HG02884 (cell line): Measurements from ENCODE around the gene COMTD1.

ENCODE experiments used
- ATAC-seq: cut with Tn5 transposase; IDR thresholded peaks from one replicate; pipeline ENCODE4 v1.9.1; 2021; ENCODE audit warnings: mild to moderate bottlenecking, moderate library complexity; ENCODE audit not compliant: unreplicated experiment

The COMTD1 gene

GRCh38 chr10:75245354-75246250 lies 9.8 kb upstream of the COMTD1 start:
- no peak for ATAC-seq

GRCh38 chr10:75244487-75245353 lies 9.0 kb upstream of the COMTD1 start:
- ATAC-seq: no peak

DNA sequence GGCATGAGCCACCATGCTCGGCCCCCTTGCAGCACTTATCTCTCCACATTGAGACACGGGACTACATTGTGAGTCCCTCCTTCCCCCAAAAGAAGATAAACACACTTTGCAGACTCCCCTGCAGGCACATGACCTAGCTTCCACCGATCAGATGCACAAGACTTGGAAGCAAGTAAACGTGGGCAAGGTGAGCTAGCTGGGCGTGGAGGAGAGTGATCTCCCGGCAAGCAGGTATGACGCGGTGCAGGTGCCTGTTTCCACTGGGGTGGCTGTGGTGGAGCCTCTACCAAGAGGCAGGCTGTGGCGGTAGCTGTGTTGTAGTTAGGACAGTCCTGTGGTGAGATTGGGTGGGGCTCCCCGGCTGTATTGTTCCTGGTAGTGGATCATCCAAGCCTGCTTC lies 7.7 kb upstream of the COMTD1 start:
- no peak for ATAC-seq

GRCh38 chr10:75240329-75241076 lies 4.7 kb upstream of the COMTD1 start:
- ATAC-seq: no peak

DNA sequence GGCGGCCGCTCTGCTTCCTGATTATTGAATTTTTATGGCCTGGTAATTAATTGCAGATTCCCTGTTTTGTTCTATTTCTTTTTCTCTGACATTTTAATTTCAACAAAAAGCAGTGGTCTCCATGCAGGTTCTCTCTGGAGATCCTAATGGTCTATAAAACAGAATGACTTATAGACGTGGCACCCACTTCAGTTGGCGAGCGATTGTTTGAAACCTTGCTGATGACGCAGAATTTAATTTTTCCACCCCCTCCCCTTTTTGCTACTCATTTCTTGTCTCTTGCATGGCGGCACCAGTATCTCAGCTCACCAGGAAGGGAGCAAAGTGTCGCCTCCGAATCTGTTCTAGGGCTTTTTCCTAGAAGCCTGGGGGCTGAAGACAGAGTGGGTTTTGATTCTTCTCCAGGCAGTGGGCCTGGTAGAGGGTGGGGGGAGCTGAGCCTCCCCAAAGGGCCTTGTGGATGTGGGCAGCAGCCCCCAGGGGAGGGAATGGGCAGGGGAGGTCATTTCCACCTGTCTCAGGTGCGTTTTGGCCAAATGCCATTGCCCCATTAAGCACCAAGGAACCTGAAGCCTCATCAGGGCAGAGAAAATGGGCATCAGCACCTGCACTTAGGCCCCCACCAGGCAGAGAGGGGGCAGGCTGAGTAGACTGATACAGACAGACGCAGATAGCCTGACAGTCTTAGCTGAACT lies 3.5 kb upstream of the COMTD1 start:
- ATAC-seq: no peak

- no peak for ATAC-seq
These were observed 2.7 kb upstream of the COMTD1 start for GRCh38 chr10:75238182-75239095.

GRCh38 chr10:75236178-75236825 lies 545 bp upstream of the COMTD1 start:
- ATAC-seq: no peak

DNA sequence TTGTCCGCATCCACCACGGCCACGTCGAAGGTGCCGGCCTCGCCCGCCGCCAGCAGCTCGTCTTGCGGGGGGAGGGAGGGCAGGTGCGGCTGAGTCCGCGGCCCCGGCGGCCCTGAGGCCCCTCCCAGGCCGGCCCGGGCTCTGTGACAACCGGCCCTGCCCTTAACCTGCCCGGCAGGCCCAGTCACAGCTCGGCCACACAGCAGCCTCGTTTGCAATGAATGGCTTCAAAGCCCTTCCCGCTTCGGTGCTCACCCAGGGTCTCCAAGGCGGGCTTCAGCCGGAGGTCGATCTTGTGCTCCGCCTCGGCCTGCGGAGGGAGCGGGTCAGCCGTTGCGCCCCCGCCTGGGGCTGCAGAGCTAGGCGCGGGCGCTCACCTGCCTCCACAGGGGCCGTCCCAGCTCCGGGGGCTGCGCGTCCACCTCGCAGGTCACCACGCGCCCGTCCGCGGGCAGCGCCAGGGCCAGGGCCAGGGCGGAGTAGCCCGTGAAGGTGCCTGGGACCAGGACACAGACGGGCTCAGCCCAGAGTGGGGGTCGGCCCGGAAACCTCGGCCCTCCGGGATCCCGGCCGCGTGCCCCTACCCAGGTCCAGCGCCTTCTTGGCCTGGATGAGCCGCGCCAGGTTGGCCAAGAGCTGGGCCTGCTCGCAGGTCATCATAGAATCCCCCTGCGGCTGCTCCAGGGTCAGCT lies 928 bp downstream of the COMTD1 start:
- ATAC-seq: peak; percentile 4

DNA sequence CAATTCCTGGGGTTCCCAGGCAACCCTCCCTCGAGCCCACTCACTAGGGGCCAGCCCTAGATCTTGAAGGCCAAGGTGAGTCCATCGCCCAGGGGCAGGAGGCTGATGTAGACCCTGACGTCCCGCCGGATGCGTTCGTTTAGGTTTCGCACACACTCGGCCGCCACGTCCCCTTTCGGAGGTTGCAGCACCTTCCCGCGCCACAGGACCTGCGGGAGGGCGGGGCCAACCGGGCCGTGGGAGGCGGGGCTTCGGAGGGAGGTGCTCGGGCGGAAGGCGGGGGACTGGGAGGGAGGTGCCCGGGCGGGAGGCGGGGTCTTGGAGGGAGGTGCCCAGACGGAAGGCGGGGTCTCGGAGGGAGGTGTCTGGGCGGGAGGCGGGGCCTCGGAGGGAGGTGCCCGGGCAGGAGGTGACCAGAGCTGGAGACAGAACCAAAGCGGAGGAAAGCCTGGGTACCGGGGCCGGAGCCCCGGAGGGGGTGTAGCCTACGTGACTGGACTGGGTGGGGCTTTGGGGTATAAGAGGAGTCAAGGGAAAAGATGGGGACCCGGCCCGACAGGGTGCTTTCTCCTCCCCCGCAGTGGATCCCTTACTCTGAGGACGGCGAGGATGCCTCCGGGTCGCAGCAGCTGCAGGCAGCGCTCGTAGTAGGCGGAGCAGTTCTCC lies 1.6 kb downstream of the COMTD1 start:
- ATAC-seq: peak; percentile 37

DNA sequence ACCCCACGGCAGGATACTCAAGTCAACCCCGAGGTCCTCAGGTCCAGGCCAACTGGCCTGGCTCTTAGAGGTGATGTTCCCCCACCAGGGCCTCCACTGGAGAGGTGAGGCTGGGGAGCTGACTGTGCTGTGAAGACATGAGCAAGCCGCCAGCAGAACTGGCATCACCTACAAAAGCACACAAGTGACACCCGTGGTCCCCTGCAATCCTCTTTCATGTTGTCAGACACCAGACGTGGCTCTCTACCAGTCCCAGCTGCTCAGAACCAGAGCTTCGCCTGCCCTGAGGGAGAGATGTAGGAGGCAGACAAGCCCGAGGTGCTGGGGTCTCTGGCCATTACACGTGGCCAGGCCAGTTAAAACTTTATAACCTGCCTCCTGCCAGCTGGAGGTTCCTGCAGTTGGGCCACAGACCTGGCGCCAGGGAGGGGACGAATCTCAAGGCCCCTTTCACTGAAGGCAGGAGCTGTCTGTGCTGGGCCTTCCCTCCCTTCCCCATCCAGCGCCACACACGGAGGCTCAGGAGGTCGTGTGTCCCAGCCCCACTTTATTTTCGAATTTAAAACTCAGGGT lies 2.2 kb downstream of the COMTD1 start:
- no peak for ATAC-seq

- ATAC-seq: no peak
These were observed 3.8 kb downstream of the COMTD1 start for GRCh38 chr10:75231672-75232581.

DNA sequence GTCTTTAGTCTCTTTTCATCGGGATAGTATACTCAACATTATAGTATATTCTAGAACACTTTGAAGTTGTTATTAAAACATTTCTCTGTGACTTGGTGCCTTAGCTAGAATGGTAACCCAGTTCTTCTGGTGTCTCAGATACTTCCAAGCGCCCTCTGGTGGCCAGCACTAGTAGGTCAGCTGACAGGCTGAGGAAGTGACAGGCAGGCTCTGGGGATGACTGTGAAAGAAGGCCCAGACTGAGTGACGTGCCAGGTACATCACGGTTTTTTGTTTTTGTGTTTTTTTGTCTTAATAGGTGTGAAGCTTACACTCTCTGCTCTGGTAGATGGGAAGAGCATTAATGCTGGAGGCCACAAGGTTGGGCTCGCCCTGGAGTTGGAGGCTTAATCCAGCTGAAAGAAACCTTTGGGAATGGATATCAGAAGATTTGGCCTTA lies 5.1 kb downstream of the COMTD1 start:
- peak; percentile 40 for ATAC-seq

DNA sequence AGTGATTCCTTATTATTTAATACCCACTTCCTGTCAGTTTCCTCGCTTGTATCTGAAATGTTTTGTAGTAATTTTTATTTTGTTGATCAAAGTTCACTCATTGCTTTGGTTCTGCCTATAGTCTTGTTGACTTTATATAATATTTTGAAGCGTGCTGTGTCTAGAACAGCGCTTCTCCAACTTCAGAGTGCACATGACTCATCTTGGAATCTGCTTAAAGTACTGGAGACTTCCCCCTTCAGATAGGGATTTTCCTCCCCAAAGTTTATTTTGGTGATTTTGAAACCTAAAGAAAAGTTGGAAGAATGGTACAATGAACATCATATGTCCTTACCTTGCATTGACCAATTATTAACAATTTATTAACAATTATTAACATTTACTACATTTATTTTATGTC lies 5.8 kb downstream of the COMTD1 start:
- no peak for ATAC-seq

DNA sequence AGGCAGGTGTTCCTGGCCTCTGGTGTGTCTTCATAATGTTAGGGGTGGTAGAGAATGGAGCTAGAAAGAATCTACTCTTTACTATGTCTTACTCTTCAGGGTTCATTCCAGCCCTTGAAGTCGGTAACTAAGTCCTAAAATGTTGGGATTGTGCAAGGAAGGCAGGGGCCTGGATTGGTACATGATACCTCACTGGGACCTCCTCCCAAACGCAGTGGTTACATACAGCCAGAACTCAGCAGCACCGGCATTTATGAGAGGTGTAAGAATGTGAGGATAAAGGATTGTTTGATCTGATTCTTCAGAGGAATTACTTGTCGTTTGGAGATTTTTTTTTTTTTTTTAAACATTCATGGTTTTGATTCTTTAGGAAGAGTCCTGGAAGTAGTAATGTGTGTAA lies 6.9 kb downstream of the COMTD1 start:
- no peak for ATAC-seq

- no peak for ATAC-seq
These were observed 7.5 kb downstream of the COMTD1 start for GRCh38 chr10:75228278-75228677.

DNA sequence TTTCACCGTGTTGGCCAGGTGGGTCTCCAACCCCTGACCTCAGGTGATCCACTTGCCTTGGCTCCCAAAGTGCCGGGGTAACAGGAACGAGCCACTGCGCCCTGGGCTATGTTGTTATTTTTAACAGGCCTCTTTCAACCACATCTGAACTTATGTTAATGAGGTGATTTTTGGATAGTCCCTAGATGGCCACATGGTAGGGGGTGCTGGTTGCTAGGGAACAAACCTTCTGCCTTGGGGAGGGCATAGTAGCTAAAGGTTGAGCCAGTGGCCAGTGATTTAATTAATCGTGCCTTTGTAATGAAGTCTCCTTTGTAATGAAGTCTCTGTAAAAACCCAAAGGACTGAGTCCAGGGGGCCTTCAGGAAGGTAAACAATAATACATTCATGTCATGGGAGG lies 9.1 kb downstream of the COMTD1 start:
- no peak for ATAC-seq
